ENCODE measurements around the gene SLC35F6.
A peak's percentile ranks its signal among the peaks of the same experiment; 100 is the strongest.
"Not testable (repeated sequence)": the region's sequence is repeated elsewhere in the genome, so short reads cannot be mapped to it uniquely, and the experiment has no call there.

The SLC35F6 gene

DNA sequence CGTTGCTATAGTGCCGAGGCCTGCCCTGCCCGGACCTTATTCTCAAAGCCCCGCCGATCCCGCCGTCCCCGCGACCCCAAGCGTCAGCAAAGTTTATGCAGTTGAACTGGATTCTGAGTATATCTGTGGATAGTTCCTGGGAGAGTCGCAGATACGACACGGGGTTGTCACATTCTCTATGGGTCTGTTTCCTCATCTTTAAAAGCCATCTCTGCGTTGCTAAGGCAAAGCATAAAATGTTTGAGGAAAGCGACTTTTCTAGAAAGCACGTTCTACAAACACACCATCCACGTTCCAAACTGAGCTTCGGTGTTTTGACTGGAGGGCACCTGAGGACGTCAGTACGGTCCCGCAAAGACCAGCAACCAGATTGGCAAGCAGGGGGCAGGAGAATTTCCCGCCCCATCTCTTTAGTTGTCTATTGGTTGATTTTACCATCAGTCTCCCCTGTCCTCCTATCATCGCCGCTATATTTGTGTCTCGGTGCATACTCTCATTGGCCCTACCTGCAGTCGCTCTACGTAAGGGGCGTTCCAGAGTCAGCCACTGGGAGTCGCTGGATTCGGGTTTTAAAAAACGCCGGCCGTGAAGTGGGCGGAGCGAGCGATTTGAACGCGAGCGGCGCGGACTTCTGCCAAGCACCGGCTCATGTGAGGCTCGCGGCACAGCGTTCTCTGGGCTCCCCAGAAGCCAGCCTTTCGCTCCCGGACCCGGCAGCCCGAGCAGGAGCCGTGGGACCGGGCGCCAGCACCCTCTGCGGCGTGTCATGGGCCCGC, 21.5 kb downstream of the SLC35F6 start, which contains the start of gene CENPA:
Gene CENPA, plus strand, starts transcription at position 626 of the 776 bp plus-strand sequence. Its CDS starts 141 bp downstream, at position 767.
- FAIRE-seq = peak; percentile 77

DNA sequence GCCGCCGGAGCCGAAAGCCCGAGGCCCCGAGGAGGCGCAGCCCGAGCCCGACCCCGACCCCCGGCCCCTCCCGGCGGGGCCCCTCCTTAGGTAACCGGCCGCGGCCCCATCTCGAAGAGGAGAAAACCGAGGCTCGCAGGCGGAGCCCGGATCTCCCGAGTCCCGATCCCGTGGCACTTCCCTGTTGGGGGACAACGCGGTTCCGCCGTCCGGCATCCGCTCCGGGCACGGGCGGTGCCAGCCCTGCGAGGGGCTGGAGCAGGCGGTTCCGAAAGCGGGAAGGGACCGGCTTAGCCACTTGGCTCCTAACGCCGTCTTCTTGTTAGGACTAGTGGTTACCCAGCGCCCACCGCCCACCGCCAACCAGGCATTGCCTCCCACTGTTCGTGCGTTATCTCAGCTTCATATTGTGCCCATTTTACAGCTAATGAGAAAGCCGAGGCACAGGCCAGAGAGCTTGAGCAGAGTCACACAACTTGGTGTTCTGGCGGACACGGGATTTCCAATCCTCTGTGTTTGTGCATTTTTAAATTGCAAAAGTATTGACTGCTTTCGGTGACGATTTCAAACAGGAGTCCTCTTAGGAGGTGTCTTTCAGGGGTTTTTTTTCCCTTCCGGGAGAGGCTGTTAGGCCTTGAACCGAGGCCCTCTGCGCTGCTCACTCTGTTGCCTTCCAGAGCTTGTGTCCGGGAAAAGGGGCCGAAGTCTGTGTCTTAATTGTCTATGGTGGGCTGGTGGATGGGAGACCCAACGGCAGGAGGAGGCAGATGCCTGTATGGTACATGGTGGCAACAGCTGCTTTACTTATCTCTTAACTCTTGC, 22.3 kb downstream of the SLC35F6 start:
- no peak for FAIRE-seq

DNA sequence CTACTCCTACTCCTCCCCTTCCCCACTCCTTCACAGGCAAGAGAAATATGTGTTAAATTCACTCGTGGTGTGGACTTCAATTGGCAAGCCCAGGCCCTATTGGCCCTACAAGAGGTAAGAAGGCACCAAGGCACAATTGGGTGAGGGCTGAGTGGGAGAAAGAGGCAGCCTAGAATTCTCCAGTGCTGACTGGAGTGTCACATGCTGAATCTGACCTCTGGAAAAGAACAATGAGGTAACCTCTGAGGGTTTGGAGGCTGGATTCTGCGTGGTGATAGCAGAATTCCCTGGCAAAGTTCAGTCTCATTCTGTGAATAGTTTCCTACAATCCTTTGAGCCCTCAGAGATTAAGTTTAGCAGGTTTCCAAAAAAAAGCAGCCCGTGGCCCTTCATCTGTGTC, 28.6 kb downstream of the SLC35F6 start:
- no peak for FAIRE-seq

DNA sequence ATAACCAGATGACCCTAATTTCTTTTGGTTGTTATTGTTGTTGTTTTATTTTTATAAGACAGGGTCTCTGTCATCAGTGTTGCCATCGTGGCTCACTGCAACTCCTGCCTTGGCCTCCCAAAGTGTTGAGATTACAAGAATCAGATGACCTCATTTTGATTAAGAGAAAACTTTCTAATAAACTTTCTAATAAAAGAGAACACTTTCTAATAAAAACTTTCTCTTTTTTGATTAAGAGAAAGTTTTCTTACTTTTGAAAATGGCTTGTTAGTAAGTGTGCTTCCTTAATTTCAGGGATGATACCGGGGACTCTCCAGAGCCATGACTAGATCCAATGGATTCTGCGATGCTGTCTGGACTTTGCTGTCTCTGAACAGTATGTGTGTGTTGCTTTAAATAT, 29.4 kb downstream of the SLC35F6 start:
- FAIRE-seq = no peak

DNA sequence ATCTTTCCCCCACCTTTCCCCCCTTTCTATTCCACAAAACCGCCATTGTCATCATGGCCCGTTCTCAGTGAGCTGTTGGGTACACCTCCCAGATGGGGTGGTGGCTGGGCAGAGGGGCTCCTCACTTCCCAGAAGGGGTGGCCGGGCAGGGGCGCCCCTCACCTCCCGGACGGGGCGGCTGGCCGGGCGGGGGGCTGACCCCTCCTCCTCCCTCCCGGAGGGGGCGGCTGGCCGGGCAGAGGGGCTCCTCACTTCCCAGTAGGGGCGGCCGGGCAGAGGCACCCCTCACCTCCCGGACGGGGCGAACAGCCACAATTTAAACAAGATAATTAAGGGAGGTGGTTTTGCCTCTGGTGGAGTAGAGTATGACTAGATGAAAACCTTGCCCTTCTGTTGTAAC, 31.1 kb downstream of the SLC35F6 start:
- not testable (repeated sequence) for FAIRE-seq

DNA sequence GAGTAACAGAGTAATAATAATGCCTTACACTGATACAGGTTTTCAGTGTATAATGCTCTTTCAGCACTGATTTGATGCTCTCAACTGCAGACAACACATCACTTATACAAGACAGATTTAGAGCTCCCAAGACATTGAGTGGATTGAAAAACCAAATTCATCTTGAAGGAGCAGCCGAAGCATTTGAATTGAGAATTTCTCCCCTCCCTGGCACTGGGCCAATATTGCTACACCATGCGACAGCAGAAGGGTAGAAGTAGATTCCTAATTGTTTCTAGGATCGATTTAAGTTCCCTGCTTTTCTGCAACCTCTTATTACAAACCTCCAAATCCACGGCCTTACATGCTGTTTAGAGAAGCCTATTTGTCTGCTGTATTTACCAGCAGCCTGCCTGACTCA, 37.2 kb downstream of the SLC35F6 start:
- FAIRE-seq = no peak

DNA sequence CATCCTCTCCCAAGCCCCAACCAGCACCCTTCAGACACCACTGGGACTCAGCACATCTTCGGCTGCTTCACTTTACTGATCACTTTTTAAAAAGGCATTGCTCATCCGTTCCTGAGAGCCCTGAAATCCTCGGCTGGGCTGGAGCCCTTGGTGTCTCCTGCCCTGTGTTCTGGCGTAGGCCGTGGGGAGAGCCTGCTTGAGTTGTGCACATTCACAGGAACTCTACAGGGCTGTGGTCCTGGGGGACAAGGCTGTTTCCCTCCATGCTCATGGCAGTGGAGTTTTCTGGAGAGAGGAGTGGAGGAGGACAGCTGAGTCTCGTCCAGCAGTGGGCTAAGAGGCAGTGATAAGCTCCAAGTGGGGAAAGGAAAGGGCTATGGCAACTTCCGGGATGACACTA, 37.7 kb downstream of the SLC35F6 start:
- no peak for FAIRE-seq

DNA sequence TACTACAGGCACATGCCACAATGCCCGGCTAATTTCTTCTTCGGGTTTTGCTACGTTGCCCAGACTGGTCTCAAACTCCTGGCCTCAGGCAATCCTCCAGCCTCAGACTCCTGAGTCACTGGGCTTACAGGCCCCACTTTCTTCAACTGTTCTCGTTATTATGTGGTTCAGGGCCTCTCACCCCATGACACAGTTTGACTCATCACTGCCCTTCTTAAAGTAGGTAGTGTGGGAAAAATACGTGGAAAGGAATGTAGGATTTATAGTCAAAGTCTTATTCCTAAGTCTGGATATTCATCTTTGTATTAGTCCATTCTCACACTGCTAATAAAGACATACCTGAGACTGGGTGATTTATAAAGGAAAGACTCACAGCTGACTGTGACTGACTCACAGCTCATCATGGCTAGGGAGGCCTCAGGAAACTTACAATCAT, 41.2 kb downstream of the SLC35F6 start:
- FAIRE-seq = no peak

DNA sequence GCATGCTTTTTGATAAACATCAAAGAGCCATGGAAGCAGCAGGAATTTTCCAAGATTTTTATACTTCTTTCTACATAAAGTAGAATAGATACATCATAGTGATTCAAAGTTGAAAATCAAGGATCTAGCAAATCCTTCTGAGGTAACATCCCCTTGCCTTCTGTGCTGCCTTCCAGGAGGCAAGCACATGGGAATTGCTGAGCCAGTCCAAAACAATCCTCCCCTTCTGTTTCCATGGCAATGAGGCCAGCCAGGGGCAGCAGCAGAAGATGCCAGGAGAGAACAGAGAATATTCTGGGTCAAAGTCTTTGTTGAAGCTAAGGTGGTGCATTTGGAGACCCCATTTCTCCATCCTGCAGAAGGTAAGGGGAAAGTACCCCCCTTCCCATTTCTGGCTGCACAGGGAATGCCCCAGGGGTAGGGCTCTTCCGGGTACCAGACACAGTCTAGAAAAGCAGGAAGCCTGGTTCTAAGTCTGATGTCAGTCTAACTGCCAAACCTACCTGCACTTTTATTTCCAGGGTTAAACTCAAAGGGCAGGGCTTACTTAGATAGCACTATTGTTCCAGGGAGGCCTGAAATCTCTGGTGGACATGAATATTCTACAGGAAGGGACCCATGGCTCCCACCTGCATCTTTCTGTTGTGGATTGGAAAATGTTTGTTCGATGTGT, 43.8 kb downstream of the SLC35F6 start:
- FAIRE-seq = no peak

DNA sequence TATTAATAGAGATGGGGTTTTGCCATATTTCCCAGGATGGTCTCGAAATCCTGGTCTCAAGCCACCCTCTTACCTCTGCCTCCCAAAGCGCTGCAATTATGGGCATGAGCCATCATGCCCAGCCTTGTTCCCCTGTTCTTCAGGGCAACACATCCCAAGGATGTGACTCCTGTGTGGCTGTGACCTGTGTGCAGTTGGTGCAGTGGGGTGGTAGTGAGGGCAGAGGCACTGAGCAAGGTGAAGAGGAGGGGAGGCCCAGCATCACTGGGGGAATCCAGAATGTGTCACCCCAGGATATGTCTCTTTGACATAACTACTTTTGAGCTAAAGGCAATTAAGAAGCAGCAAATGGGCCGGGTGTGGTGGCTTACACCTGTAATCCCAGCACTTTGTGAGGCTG, 45.1 kb downstream of the SLC35F6 start:
- no peak for FAIRE-seq

DNA sequence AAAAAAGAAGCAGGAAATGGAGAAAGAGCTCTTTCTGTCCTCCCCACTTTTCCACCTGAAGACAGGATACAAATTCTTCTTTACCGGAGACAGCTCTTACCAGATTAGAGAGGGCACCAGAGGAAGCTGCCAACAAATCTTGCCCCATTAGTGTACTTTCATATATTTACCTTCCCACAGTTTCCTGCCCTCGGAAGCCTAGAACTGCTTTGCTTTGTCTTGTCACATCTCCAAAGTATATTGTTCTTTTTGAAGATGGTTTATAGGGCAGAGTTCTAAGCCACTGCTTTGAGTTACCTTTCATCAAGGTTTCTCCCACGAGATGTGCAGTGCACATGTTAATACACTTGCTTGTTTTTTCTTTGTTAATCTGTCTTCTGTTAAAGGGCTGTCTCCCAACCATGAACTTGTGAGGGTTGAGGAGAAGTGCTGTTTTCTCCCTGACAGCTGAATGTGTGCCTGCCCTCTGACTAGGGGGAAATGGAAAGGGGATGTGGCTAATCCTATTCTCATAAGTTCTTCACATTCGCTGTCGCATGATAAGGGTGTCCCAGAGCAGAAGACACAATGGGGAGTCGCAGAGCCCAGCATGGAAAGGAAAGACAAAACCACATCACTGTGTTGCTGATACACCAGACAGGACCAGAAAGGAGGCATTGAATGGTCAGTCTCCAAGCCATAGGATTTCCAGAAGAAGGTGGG, 45.9 kb downstream of the SLC35F6 start:
- no peak for FAIRE-seq

DNA sequence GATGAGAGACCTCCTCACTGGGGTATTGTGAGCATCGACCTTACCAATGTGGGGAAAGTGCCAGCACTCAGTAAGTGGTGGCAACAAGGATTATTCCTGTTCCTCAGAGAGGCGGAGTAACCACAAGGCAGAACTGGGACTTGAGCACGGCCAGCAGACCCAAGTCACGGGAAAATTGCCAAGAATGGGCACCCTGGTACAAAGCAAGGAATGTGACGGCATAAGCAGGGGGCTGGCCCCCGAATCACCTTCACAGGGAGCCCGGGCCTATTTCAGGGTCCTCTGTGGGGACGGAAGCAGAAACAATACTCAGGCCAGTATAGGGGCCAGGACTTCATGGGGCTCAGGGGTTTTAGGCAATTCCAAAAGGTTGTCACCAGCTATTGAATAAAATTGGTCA, 47.2 kb downstream of the SLC35F6 start:
- FAIRE-seq = no peak

DNA sequence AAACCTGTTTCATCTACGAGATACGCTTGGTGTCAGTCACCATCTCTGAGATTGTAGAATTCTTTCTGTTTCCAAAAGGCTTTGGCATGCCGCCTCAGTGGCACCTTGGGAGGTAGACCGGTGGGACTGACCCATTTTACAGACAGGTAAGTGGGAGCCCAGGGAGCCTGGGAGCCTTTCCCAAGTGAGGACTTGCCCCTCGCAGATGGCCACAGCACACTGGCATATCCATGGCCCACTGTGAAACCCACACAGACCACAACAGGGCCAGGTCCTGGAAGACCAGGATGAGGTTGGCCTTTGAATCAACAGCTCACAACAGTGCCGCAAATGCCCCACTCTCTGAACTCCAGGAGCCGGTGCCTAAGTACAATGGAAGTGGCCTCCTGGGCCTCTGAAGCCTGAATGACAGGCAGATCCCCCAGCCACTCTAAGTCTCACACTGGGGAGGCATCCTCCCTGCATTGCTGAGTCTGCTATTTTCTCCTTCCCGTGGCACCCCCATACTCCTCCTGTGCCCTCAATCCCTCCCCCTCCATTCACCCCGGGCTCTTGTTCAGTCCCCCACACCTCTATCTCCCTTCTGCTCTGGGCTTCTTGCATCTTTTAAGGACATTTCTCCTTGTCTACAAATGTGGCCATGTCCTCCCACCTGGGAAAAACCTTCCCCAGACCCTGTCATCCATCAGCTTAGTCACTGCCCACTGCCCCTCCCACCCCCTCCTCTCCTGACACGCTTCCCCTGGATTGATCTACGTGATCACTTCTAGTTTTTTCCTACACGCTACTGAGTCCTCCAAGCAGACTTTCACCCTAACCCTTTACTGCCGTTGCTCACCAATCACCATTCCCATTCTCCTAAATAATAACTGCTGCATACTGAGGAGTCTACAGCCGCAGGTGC, 48.0 kb downstream of the SLC35F6 start:
- FAIRE-seq = no peak

DNA sequence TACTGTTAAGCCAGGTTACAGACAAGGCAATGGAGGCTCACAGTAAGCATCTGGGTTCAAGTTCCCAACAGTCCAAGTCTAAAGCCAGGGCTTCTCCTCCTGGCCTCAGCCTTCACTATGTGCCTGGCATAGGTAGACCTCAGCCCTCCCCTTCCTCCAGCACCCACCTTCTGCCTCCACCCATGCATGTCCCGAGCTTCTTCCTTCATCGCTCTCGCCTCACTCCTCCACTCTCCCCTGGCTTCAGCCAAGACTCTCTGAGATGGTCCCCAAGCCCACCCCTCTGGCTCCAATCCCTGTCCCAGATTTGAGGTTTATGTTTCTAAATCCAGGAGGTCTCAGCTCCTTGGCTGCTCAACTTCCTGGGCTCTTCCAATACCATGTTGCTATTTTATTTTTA, 48.6 kb downstream of the SLC35F6 start:
- no peak for FAIRE-seq

DNA sequence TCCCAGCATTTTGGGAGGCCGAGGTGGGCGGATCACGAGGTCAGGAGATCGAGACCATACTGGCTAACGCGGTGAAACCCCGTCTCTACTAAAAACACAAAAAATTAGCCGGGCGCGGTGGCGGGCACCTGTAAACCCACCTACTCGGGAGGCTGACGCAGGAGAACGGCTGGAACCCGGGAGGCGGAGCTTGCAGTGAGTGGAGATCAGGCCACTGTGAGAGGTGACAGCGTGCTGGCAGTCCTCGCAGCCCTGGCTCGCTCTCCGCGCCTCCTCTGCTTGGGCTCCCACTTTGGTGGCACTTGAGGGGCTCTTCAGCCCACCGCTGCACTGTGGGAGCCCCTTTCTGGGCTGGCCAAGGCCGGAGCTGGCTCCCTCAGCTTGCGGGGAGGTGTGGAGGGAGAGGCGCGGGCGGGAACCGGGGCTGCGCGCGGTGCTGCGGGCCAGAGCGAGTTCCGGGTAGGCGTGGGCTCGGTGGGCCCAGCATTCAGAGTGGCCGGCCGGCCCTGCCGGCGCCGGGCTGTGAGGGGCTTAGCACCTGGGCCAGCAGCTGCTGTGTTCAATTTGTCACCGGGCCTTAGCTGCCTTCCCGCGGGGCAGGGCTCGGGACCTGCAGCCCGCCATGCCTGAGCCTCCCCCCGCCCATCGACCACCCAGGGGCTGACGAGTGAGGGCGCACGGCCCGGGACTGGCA, 50.1 kb downstream of the SLC35F6 start:
- FAIRE-seq = not testable (repeated sequence)

DNA sequence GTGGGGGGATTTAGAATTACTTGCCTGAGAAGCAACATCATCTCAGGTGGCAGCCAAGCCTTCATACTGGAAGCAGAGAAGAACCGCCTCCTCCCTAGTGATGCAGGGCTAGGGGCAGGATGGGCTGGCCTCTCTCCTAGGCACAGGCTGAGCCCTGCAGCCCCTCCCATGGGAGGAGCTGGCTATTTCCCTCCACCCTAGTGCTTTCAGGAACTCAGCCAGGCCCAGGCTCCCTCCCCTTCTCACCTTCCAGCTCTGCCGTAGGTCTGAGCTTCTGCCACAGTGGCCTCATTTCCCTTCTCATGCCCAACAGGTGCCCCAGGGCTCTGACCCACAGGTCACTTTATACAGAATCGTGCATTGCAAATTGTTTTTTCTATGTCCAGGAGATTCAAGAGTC, 52.8 kb downstream of the SLC35F6 start:
- no peak for FAIRE-seq

DNA sequence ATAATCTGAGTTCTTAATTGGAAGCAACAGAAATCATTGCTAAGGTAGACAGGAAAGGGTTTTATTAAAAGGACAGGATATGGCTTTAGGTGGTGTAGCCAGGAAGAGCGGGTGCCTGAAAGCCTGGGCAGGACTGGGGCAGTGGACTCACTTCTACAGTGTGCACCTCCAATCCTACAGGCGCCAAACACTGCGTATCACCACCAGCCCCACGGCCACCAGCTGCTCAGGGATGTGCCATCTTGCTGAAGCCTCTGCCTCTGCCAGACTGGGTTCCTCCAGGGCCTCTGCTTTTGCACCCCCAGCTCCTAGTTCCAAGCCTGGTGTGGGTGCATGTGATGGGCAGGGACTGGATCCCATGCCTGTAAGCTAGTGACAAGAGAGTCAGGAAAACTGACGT, 54.2 kb downstream of the SLC35F6 start:
- no peak for FAIRE-seq

DNA sequence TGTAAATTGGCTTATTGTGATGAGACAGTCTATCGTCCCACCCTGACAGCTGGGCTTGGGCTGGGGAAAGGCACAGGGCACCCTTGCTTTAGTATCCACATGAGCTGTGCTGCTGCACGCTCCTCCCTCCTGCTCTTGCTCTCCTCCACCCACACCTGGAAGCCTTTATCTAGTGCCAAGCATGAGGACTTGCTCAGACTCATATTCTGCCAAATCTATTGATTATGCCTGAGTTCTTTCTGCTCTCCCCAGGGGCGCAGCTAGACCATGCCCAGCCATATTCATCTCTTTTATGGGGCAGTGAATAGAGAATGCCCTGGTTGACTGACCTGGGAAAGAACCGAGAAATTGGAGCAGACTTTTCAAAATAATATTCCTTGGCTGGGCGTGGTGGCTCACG, 54.9 kb downstream of the SLC35F6 start:
- FAIRE-seq = no peak

DNA sequence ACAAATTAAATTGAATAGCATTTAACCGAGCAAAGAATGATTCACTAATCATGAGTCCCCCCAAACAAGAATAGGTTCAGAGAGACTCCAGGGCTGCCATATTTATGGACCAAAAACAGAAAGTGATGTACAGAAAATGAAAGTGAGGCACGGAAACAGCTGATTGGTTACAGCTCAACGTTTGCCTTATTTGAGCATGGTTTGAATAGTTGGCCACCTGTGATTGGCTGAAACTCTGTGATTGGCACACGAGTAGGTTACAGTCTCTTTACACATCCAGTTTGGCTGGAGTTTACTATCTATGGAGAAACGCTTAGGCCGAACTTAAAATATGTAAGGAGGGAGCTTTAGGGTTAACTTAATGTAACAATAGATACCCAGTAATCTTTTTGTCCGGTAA, 56.8 kb downstream of the SLC35F6 start:
- FAIRE-seq = no peak

DNA sequence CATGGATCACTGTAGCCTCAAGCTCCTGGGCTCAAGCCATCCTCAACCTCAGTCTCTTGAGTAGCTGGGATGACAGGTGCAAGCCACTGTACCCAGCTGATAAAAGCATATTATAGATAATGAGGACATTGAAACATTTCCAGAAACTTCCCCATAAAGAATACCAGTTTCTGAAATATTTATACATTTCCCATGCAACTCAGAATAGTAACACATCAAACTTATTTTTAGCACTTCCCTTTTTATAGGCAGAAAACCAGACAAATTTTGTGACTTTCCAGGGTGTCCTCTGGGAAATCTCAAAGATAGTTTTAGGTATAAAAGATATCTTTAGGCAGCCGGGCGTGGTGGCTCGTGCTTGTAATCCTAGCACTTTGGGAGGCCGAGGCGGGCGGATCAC, 58.8 kb downstream of the SLC35F6 start:
- no peak for FAIRE-seq
